K562 (cell line): ENCODE data around the gene DDT. TPM values are rescaled to one million over a fixed set of nuclear protein-coding genes. Genes with fewer than 3 reads are reported as not detected.

Experiments used
- ATAC-seq: fragments of 200-7000 bp; cut with Tn5 transposase; 3 replicates; pipeline ENCODE4 v1.9.1; 2020; ENCODE audit warnings: moderate library complexity
- BruUV-seq: library from RNA; stranded (reverse); fragments of 400-500 nt; replicated peaks from 2 replicates; lab custom pipeline; 2021; lab: Mats Ljungman, UMichigan
- CTCF ChIA-PET: fragments of 300-600 bp; formaldehyde crosslinking; extraction: SDS; loops from one replicate; lab custom pipeline; 2021; ENCODE audit warnings: low intra/inter-chr PET ratio; lab: Yijun Ruan, JAX
- POLR2A ChIA-PET: fragments of 300-600, 350-650 bp; sonication (Branson Sonifier 250); formaldehyde crosslinking; extraction: SDS; loops from one replicate; lab custom pipeline; 2021; ENCODE audit warnings: antibody characterized with exemption, inconsistent platforms; lab: Yijun Ruan, JAX
- DNase-seq, 4 experiments: peaks; one replicate each; pipeline versions ENCODE4 v3.0.0 to v3.0.0-alpha.2; 2011 to 2018; ENCODE audit warnings: low spot score in 3 of 4, mixed read lengths in 3 of 4; ENCODE audit errors: extremely low read depth in 1 of 4
- FAIRE-seq: peaks from 2 replicates; lab custom pipeline; 2011; peaks lifted over from hg19 to GRCh38; lab: Jason Lieb, UNC
- H2AFZ ChIP-seq: 2 replicates; pipeline ENCODE4 v1.6.0; 2011; ENCODE audit warnings: low read depth, low read length, control low read depth, inconsistent platforms
- H3K27ac ChIP-seq: fragments of 200-600 bp; 3 replicates; pipeline ENCODE4 v1.8.0; 2011; ENCODE audit warnings: low read depth, mild to moderate bottlenecking, control low read depth, inconsistent platforms, low read length, moderate library complexity, mixed read lengths; ENCODE audit errors: extremely low read depth
- H3K27me3 ChIP-seq, 2 experiments: fragments of 300-600 bp in 1 of 2; 2 replicates in 1 of 2; 3 replicates in 1 of 2; pipeline versions ENCODE4 v1.6.0 to v1.8.0; 2011; ENCODE audit warnings: inconsistent platforms in 2 of 2, low read length in 2 of 2, mild to moderate bottlenecking in 1 of 2, mixed read lengths in 1 of 2, moderate library complexity in 1 of 2; ENCODE audit not compliant: control insufficient read depth in 2 of 2, insufficient read depth in 2 of 2
- H3K36me3 ChIP-seq: fragments of 300-600 bp; 3 replicates; pipeline ENCODE4 v1.8.0; 2011; ENCODE audit warnings: mild to moderate bottlenecking, low read length, inconsistent platforms; ENCODE audit not compliant: control insufficient read depth, insufficient read depth
- H3K4me1 ChIP-seq, 2 experiments: fragments of 200-600 bp in 1 of 2; replicated peaks in 1 of 2; 2 replicates in 1 of 2; 3 replicates in 1 of 2; pipeline versions ENCODE4 v1.5.1 to v1.8.0; 2011; ENCODE audit warnings: inconsistent platforms in 2 of 2, low read length in 2 of 2, mild to moderate bottlenecking in 1 of 2, mixed read lengths in 1 of 2, moderate library complexity in 1 of 2; ENCODE audit not compliant: control insufficient read depth in 2 of 2, insufficient read depth in 2 of 2
- H3K4me2 ChIP-seq: 2 replicates; pipeline ENCODE4 v1.6.1; 2011; ENCODE audit warnings: low read length, control low read depth, inconsistent platforms, mixed read lengths; ENCODE audit not compliant: insufficient read depth
- H3K4me3 ChIP-seq: fragments of 200-600 bp; sonication (generic), shearing (Covaris generic); 2 replicates; pipeline ENCODE4 v1.5.1; 2016; ENCODE audit warnings: control low read depth, inconsistent platforms
- H3K79me2 ChIP-seq: fragments of 200-600 bp; 3 replicates; pipeline ENCODE4 v1.8.0; 2011; ENCODE audit warnings: low read length, inconsistent platforms; ENCODE audit not compliant: control insufficient read depth, insufficient read depth
- H3K9ac ChIP-seq, 2 experiments: 2 replicates each; pipeline versions ENCODE4 v1.6.0 to v1.6.1; 2011; ENCODE audit warnings: low read depth in 2 of 2, low read length in 2 of 2, control low read depth in 1 of 2, inconsistent platforms in 1 of 2, mild to moderate bottlenecking in 1 of 2, mixed read lengths in 1 of 2; ENCODE audit not compliant: insufficient read depth in 1 of 2
- H3K9me1 ChIP-seq: one replicate; pipeline ENCODE4 v1.6.0; 2011; ENCODE audit warnings: inconsistent platforms, mild to moderate bottlenecking, low read length, moderate library complexity; ENCODE audit not compliant: control insufficient read depth, insufficient read depth
- H3K9me3 ChIP-seq: replicated peaks from 2 replicates; pipeline ENCODE4 v1.5.1; 2011; ENCODE audit warnings: low read depth, low read length, inconsistent platforms; ENCODE audit not compliant: control insufficient read depth, insufficient read depth
- H4K20me1 ChIP-seq: replicated peaks from 2 replicates; pipeline ENCODE4 v1.6.1; 2011; ENCODE audit warnings: low read length, inconsistent platforms, mixed read lengths; ENCODE audit not compliant: control insufficient read depth, insufficient read depth
- ARID1B ChIP-seq: fragments of 450-650 bp; IDR thresholded peaks from 2 replicates; pipeline ENCODE4 v1.6.1; 2016; ENCODE audit warnings: antibody characterized with exemption, mild to moderate bottlenecking, inconsistent platforms
- ARNT ChIP-seq, 2 experiments: fragments of 450-650 bp; IDR thresholded peaks; 2 replicates each; pipeline ENCODE4 v1.6.1; 2016; ENCODE audit warnings: mild to moderate bottlenecking in 1 of 2
- BRD9 ChIP-seq: fragments of 450-650 bp; IDR thresholded peaks from 2 replicates; pipeline ENCODE4 v1.6.1; 2018; ENCODE audit warnings: low read depth; ENCODE audit not compliant: partially characterized antibody
- CBFA2T3 ChIP-seq: fragments of 450-650 bp; IDR thresholded peaks from 2 replicates; pipeline ENCODE4 v1.6.1; 2017
- CGGBP1 ChIP-seq: fragments of 250-450 bp; sonication (Bioruptor Pico); IDR thresholded peaks from 2 replicates; pipeline ENCODE4 v1.9.0; 2021; ENCODE audit warnings: mild to moderate bottlenecking
- E4F1 ChIP-seq: fragments of 250-450 bp; sonication (Bioruptor Pico); IDR thresholded peaks from 2 replicates; pipeline ENCODE4 v1.5.0; 2021; ENCODE audit warnings: mild to moderate bottlenecking, borderline replicate concordance
- HDAC2 ChIP-seq: fragments of 450-650 bp; IDR thresholded peaks from 2 replicates; pipeline ENCODE4 v1.6.1; 2016; ENCODE audit warnings: mild to moderate bottlenecking
- HDAC6 ChIP-seq: IDR thresholded peaks from 2 replicates; pipeline ENCODE4 v1.6.1; 2012; ENCODE audit warnings: low read depth, mild to moderate bottlenecking, control low read depth, inconsistent platforms, low read length, moderate library complexity
- MCM7 ChIP-seq, 2 experiments: fragments of 450-650 bp; IDR thresholded peaks; 2 replicates each; pipeline ENCODE4 v1.6.1; 2016 to 2018
- NCOR1 ChIP-seq: fragments of 450-650 bp; IDR thresholded peaks from 2 replicates; pipeline ENCODE4 v1.6.1; 2016; ENCODE audit warnings: mild to moderate bottlenecking, moderate library complexity
- NELFE ChIP-seq: IDR thresholded peaks from 2 replicates; pipeline ENCODE4 v1.6.1; 2011; ENCODE audit warnings: mild to moderate bottlenecking; ENCODE audit not compliant: insufficient read depth, insufficient read length
- ZNF217 ChIP-seq: sonication (generic); formaldehyde crosslinking; IDR thresholded peaks from 2 replicates; pipeline ENCODE4 v1.8.0; 2022; ENCODE audit warnings: mild to moderate bottlenecking, missing genetic modification reagents
- WGBS: fragments of 100-300 bp; shearing (Covaris generic); methylation state at CpG from one replicate; pipeline ENCODE4 v1.1.6; 2016; ENCODE audit warnings: low coverage, mixed read lengths; ENCODE audit not compliant: insufficient coverage; ENCODE audit errors: missing lambda C conversion rate; 5-methylcytosine and 5-hydroxymethylcytosine counted together
- in situ Hi-C: fragments of 300-500 bp; cut with MboI; formaldehyde crosslinking; loops from 4 replicates; pipeline ENCODE4 v1.15.0; 2018; ENCODE audit warnings: inconsistent platforms, mixed read lengths
- intact Hi-C: fragments of 100-400 bp; cut with micrococcal nuclease; formaldehyde crosslinking; loops from 2 replicates; pipeline ENCODE4 v1.14.2; 2022
- polyA plus RNA-seq, 8 experiments: library from polyadenylated mRNA; depleted of rRNA in 4 of 8; stranded (reverse) in 5 of 8; unstranded in 3 of 8; fragments of >200 nt; fragmentation: Nextera tagmentation in 2 of 8; fragmentation: Illumina TruSeq in 1 of 8; extraction: Ambion mirVana in 2 of 8; extraction: Trizol in 1 of 8; gene quantifications; 2 replicates each; pipeline versions ENCODE4 v1.2.1 to v1.2.3, GENCODE V29; 2011 to 2014; ENCODE audit warnings: inconsistent platforms in 1 of 8, missing spikeins in 1 of 8
- total RNA-seq, 7 experiments: library from RNA; depleted of rRNA in 6 of 7; stranded (reverse); fragments of >200 nt in 6 of 7; fragmentation: Illumina TruSeq in 2 of 7; extraction: Trizol in 2 of 7; gene quantifications; 2 replicates each; pipeline versions ENCODE4 v1.2.1 to v1.2.3, GENCODE V29; 2011 to 2021; ENCODE audit warnings: low replicate concordance in 1 of 7
- TF ChIP-seq, protein P1 (sequence below), 2 experiments: fragments of 250-450 bp in 1 of 2; fragments of 450-650 bp in 1 of 2; sonication (Bioruptor Pico) in 1 of 2; IDR thresholded peaks; 2 replicates each; pipeline versions ENCODE4 v1.6.1 to v1.8.0; 2016 to 2021; ENCODE audit warnings: mild to moderate bottlenecking in 2 of 2, moderate library complexity in 2 of 2, missing compliant biosample characterization in 1 of 2, missing genetic modification characterization in 1 of 2

Gene DDT
- total and polyA plus RNA-seq, 9 of the 15 experiments (the other 6 are each of a cell fraction or from before 2014, with no cell fraction given): 24.0 to 209 (median 63.2) TPM

DNA sequence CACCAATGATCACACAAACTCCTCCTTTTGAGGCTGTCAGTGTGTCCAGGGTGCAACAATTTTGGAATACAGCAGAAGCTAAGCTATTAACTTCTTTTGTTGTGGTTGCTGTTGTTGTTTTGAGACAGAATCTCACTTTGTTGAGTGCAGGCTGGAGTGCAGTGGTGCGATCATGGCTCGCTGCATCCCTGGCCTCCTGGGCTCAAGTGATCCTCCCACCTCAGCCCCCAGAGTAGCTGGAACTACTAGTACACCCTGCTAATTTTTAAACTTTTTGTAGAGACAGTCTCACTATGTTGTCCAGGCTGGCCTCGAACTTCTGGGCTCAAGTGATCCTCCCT lies 35.3 kb downstream of the DDT start:
- ATAC-seq: no peak
- no peaks in the 10 kb centered on the region for H3K79me2 ChIP-seq
- WGBS: 31% methylated on average over 2 of the region's 3 CpGs
- no peaks in the 10 kb centered on the region for H3K36me3 ChIP-seq
- H3K4me1 ChIP-seq: peaks cover 3 to 8% of the 10 kb centered on the region in 2 experiments; a peak in 4 of 5 replicates
- H3K27me3 ChIP-seq: no peaks in the 10 kb centered on the region
- DNase-seq: no peak
- no peak for FAIRE-seq
- H3K4me2 ChIP-seq: no peak overlapping the region
- TF ChIP-seq, protein P1, sequence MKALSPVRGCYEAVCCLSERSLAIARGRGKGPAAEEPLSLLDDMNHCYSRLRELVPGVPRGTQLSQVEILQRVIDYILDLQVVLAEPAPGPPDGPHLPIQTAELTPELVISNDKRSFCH (CRISPR knock-in tag; IDR thresholded peaks at IDR 0.05): no peak
- TF ChIP-seq, protein P1 (tag; IDR thresholded peaks at IDR 0.05): no peak
- no peak for TF ChIP-seq NELFE
- no peak for TF ChIP-seq ZNF217 (CRISPR knock-in tag)
- TF ChIP-seq, all 486 proteins: peak for 0
- BruUV-seq: no TSS peak
- ChIA-PET CTCF (no interaction called here), POLR2A (no interaction called here)
- H3K27ac ChIP-seq: no peak overlapping the region
- no peak overlapping the region for H3K4me3 ChIP-seq
- no peaks in the 10 kb centered on the region for H3K9me3 ChIP-seq
- no peaks in the 10 kb centered on the region for H4K20me1 ChIP-seq
- in situ Hi-C loops (loop anchor here (5.0 kb wide), 1 partner anchor 68 kb away; the partner anchor contains the start of gene GSTT4), intact Hi-C loops (no loop called here)
- H3K9me1 ChIP-seq: no peaks in the 10 kb centered on the region
- H2AFZ ChIP-seq: no peak overlapping the region
- no peak overlapping the region for H3K9ac ChIP-seq

- ChIA-PET CTCF (no interaction called here), POLR2A (no interaction called here)
- Histone ChIP-seq H3K27me3 (no peaks in the 10 kb centered on the region), H3K4me3 (no peak overlapping the region), H4K20me1 (no peaks in the 10 kb centered on the region), H2AFZ (no peak overlapping the region), H3K9me1 (no peaks in the 10 kb centered on the region), H3K9ac (no peak overlapping the region), H3K27ac (no peak overlapping the region), H3K36me3 (no peaks in the 10 kb centered on the region), H3K4me1 (peaks cover 3 to 8% of the 10 kb centered on the region in 2 experiments; a peak in 4 of 5 replicates), H3K9me3 (no peaks in the 10 kb centered on the region), H3K4me2 (no peak overlapping the region), H3K79me2 (no peaks in the 10 kb centered on the region)
- in situ Hi-C loops: loop anchor here (5.0 kb wide), 1 partner anchor 69 kb away; the partner anchor contains the start of gene GSTT4
- DNase-seq: peak; percentile 18 to 58 (median 43)
- BruUV-seq: no TSS peak
- WGBS: 16% methylated on average over 5 of the region's 5 CpGs
- no peak for ATAC-seq
- peak; percentile 42 for FAIRE-seq
- intact Hi-C loops: no loop called here
- TF ChIP-seq HDAC2 (peak; percentile 67), ARNT (IDR thresholded peaks at IDR 0.05) (no peak), BRD9 (no peak), MCM7 (IDR thresholded peaks at IDR 0.05) (no peak), NCOR1 (0 out of 2 replicates have a peak, but pooled peaks have one; percentile 34), ARID1B (peak; percentile 73), HDAC6 (no peak), CBFA2T3 (peak; percentile 82), CGGBP1 (CRISPR knock-in tag) (no peak), E4F1 (CRISPR knock-in tag) (no peak)
Observed at GRCh38 chr22:23938328-23939016, 35.8 kb downstream of the DDT start.
